HTERT RPE-1 (cell line): Measurements from ENCODE around the gene ARHGAP27.

Source experiments
- in situ Hi-C: fragments of 300-500 bp; cut with MboI; formaldehyde crosslinking; loops from 4 replicates; pipeline ENCODE4 v1.14.3; 2020; ENCODE audit warnings: low sequenced_read_pairs

ARHGAP27 gene

GRCh38 chr17:45430738-45431530 lies 1.7 kb downstream of the ARHGAP27 start:
- in situ Hi-C loops: no loop called here

DNA sequence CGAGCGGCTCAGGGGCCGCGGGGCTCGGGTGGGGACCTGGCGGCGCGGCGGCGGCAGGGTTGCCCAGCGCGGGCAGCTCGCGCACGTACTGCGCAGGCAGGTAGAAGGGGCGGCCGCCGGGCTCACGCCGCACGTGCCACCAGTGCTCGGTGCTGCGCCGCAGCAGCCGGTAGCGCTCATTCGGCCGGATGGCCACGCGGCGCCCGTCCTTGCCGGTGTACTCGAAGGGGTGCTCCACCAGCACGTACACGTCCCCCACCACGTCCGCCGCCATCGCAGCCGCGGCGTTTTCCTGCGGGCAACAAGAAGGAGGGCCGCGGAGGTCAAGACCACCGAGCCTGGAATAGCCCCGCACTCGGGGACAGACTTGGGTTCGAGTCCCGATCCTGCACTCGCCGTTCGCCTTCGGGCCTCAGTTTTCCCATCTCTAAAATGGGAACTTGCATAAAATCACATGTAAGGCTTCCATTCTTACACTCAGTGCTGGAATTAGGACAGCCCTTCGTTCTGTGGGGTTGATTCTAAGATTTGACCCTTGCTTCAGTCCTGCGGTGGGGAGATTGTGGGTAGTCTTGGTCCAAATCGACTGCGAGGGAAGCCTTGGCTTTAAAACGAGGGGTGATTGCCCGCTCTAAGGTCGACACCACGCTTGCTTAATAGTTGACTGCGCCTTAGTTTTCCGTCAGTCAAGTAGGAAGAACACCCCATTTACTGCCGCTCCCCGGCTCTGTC lies 2.5 kb downstream of the ARHGAP27 start:
- in situ Hi-C loops: no loop called here

DNA sequence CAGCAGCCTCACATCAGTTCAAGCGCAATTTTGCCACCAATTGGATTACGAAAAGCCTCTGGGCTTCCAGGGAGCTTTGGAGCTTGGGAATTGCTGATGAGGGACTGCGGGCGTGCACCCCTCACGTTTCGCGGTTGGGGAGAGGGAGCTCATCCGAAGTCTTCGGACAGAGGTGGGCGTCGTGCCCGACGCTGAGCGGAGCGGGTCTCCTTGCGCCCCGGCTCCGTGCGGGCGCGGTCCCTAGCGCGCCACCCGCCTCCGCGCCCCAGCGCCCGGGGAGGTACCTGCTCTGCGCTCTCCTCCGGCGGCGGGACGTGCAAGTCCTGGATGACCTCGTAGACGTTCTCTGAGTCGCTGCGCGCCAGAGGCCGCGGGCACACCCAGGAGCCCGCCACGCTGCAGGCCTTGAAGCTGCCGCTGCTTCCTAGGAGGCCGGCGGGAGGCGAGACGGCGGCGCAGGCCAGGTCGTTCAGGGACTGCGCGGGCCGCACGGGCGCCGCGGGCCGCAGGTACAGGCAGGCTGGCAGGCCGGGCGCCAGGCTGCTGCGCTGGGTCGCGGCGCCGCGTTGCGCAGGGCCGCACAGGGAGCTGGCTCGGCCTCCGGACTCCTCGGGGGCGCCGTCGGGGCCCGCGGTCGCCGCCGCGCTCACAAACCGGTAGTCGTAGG lies 3.2 kb downstream of the ARHGAP27 start:
- in situ Hi-C loops: no loop called here

DNA sequence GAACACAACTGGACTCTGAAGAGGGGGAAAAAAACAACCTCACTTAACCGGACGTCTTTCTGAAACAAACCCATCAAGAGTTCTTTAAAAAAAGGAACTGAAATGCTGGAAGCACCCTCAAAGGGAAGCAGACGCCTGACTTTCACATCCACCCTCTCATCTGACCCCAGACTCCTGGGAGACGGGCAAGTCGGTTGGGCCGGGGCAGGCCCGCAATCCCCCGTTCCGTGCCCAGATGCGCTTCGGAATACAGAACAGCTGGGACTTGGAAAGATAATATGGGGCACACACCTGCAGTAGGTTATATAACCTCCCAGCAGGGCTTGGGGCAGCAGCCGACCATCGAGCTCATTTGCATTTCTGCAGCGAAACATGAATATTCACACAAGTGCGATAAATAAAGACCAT lies 3.7 kb downstream of the ARHGAP27 start:
- in situ Hi-C loops: no loop called here

GRCh38 chr17:45428050-45428617 lies 4.5 kb downstream of the ARHGAP27 start:
- in situ Hi-C loops: no loop called here

DNA sequence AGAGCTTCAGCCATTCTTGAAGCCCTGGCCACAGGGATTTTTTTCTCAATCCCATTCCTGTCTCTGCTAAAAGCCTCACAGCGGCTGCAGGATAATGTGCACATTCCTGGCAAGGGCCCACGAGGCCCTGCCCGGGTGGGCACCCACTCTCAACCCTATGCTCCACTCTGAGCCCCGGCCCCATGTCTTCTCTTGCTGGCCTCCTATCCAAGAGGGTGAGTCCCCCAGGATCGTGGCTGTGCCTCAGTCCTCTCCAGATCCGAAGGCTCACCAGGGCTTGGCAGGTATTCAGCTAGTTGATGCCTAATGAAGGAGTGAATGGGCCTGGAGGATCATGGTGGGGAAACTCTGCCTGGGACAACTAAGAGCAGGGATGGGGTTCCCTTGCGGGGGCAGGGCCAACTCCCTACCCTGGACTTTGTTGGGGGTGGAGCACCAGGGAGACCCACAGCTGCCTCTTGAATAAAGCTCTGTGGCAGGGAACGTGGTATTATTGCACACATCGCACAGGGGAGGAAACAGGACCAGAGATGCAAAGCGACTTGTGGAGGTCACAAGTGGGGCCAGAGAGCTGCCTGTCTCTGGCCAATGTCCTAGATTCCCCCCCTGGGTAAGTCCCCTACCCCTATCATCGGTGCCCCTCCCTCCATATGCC lies 5.4 kb downstream of the ARHGAP27 start:
- in situ Hi-C loops: no loop called here

DNA sequence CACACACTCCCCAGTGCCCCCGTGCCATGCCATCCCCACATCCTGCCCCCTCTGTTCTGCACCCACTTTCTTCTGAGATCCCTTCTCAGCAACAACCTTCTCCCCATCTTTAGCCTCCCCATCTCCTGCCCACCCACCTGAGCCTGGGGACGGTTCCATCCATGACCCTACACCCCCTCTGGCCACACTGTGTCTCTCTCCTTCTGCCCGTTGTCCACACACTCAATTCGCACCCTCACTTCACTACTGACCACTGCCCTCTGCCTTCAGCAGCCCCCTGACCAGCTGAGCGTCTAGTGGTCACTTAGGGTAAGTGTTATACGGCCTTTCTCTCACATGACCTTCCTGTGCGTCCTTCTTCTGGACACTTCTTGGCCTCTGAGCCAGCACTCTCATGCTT lies 6.1 kb downstream of the ARHGAP27 start:
- in situ Hi-C loops: no loop called here

DNA sequence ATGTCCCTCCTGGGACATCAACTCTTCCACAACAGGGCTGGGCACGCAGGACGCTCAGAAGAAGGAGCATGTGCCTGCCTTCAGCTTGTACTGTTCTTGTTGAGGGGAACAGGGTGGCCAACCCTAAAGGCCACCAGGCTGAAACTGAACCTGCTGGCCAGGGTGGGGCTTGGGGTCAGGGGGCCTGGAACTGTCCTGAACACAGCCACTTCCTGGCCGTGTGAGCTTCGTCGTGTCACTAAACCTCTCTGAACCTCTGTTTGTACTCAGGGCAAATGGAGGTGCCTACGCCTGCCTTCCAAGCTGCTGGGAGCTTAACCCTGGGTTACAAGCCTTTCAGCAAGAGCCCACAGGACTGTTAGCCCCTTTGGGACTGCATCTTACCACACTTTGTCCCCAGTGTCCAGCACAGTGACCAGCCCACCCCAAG lies 6.7 kb downstream of the ARHGAP27 start:
- in situ Hi-C loops: no loop called here

- in situ Hi-C loops: no loop called here
Measured at GRCh38 chr17:45425125-45425983, 7.3 kb downstream of the ARHGAP27 start.

- in situ Hi-C loops: no loop called here
Measured at GRCh38 chr17:45424769-45425124, 7.9 kb downstream of the ARHGAP27 start.

GRCh38 chr17:45423975-45424335 lies 8.7 kb downstream of the ARHGAP27 start:
- in situ Hi-C loops: no loop called here

DNA sequence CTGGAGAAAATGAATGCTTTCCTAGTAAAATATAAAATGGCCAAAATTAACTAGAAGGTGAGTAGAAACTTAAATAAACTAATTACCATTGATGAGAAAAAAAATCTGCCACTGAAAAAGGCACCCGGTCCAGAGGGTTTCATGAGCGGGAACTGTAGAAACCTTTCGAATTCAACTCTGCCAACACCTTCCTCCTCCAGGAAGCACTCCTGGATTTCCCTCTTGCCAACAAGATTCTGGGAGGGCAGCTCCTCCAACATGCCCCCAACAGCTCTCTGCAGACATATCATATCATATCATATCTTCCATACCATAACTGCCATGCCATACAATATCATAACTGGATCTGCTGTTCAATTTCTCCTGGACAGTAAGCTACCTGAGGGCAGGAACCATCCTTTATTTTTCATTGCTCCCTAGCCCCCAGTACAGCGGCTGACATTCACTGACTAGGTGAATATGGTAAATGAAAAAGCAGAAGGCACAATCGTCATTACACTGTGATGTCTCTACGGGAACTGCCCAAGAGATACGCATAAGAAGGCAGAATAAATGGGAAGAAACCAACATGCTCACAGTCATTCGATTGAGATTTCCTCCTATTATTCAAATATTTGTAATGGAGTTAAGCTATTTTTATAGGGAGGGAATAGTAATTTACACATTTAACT lies 9.2 kb downstream of the ARHGAP27 start:
- in situ Hi-C loops: no loop called here

DNA sequence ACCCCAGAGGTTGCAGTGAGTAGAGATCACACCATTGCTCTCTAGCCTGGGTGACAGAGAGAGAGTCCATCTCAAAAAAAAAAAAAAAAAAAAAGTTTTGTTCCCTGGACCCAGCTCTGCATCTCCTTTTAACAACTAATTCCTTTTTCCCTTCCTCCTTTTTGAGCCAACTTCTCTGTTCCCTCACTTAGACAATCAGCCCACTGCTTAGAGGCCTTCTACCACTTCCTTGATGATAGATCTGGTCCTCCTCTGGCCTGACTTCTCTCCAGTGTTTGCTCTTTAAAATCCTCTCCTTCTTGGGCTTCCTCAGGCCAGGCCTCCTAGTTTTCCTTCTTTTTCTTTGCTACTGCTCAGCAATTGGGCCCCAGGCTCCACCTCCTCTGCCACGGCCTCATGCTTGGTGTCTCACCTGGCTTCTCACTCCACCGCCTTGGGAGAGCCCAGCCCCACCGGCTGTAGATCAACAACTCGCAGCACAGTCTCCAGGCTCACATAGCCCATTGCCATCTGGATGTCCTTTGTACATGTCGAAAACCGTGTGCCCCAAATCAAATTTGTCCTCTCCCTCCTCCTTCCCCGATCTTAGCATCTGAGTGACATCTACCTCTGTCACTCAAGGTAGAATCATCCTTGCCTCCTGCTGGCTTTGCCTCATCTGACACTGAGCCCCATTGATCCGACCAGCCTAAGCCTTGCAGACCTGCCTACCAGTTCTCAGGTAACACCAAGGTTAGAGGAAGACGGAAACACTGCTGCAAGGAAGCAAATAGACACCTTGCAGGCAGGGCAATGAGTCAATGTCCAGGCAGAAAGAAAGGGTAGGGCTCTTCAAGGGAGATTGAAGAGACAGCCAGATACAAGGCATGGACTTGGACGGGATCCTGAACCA lies 17.4 kb downstream of the ARHGAP27 start:
- in situ Hi-C loops: no loop called here

DNA sequence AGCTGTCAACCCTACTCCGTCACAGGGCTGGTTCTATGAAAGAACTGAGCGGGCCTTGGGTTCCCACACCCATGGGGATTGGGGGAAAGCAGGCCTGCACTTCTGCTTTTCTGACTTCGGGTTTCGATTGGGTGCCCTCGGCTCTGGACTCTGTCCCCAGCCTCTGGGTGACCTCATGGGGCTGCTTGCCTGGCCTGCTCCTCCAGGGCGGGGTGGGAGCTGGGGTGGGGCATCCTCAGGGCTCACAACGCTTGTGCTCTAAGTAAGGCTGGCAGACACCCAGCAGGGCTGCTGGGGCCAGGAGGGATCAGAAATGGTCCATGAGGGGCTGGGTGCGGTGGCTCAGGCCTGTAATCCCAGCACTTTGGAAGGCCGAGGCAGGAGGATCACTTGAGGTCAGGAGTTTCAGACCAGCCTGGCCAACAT lies 19.2 kb downstream of the ARHGAP27 start:
- in situ Hi-C loops: no loop called here

DNA sequence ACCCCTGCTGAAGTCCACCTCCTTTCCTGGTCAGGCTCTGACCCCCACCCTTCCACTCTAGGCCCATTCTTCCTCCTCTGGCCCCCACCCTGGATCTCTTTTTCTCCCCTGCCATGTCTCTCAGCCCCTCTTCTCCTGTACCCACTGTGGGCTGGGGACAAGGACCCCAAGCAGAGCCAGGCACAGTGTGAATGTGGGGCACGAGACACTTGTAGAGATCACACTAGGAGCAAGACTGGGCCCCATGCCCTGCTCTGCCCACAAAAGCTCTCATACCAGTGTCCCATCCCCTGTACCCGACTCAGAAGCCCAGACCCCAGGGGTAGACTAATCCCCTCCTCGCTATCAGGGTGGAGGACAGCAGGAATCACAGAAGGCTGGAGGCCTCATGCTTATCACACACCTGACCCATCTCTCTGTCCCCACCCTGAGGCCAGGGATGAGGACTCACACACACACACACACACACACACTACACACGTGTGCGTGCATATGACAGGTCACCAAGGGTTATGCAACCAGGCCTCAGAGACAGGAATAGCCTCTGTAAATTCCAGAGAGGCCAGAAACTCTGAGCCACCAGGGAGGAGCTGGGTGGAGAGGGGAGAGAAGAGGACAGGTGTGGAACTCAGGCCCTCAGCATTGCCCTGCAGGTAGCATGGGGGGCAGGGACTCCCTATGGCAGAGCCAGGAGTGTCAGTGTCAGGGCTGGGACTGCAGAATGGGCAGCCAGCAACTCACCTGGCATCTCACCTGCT lies 21.1 kb downstream of the ARHGAP27 start:
- in situ Hi-C loops: no loop called here

DNA sequence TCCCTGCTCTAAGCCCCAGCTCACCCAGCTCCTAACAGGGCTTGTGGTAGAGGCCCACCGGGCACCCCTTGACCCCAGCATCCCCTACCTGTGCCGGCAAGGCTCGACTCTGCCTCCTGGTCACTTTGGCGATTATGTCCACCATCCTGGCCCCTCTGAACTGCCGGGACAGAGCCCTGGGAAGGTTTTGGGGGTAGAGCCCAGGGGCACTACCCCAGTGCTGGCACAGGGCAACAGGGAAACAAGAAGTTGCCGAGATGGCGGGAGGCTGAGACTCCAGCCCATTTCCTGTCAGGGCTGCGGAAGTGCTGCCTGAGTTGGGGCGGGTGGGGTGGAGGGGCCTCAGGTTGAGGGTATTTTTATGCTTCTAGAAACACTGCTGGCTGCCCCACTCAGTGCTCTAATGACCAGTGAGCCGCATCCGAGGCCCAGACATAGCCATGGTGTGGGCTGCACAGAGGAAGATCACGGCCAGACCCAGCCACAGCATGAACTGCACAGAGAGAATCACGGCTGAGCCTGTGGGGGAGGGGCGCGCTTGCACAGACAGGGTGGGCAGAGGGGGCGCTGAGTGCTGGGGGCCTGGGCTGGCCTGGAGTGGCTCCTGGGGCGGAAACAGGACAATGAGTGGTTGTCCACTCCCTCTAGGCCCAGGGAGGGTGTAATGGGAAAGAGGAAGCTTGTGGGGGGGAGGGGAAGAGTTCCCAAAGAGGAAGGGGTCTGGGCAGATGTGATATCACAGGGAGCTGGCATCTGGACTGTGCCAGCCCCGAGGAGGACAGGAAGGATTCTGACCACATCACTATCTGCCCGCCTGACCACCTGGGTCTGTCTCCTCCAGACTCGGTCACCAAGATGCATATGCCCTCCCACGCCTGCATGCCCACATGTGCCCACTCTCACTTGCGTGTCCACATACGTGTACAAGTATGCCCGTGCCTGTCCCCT lies 22.3 kb downstream of the ARHGAP27 start:
- in situ Hi-C loops: no loop called here

DNA sequence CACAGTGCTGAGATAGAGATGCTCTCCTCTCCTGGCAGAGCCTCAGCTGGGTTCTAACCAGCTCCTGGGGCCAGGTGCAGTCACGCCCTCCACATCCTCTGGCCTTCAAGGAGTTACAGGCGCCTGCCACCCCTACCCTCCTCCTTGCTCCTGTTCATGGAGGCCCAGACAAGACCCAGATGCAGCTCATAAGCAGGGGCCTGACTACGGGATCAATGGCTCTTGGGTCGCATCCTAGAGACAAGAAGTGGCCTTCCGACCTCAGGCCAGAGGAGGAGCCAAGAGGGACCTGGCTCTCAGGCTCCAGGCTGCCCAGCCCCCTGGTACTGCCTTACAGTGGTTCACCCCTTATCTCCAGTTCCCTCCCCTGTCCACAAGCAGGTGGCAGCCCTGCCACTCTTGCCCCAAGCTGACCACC lies 23.0 kb downstream of the ARHGAP27 start:
- in situ Hi-C loops: no loop called here
